Measurements from ENCODE around the gene TLX3. TPM values are rescaled to one million over a fixed set of nuclear protein-coding genes. Genes with fewer than 3 reads are reported as not detected.

TLX3 gene
- total and polyA plus RNA-seq, 2 of the 8 experiments (the other 6 are each of a cell fraction or from before 2014, with no cell fraction given): not detected

- no peak for FAIRE-seq
- WGBS, 2 experiments (ENCODE audit: extremely low coverage in 1 of 2, insufficient coverage in 1 of 2, insufficient read length in 1 of 2, insufficient replicate concordance in 2 of 2, low coverage in 1 of 2, low lambda C conversion rate in 2 of 2, missing lambda C conversion rate in 1 of 2): 84% methylated on average over 5 of the region's 5 CpGs; no CpG with 5 or more reads in 1 of the 2 experiments
- DNase-seq (ENCODE audit: low read depth in 1 of 2, low spot score in 2 of 2): no peak
- no peak overlapping the region for H2BK20ac ChIP-seq (ENCODE audit: low read length)
- no peaks in the 10 kb centered on the region for H3K4me1 ChIP-seq (replicated peaks in 1 of 4; ENCODE audit: control insufficient read depth in 3 of 4, insufficient read depth in 4 of 4, low read length in 3 of 4)
- H3K56ac ChIP-seq (replicated peaks; ENCODE audit: insufficient read length, low read depth, low read length): no peak overlapping the region
- no peak overlapping the region for H3K18ac ChIP-seq (ENCODE audit: extremely low read depth, low read length)
- H3K14ac ChIP-seq (ENCODE audit: insufficient read length): no peak overlapping the region
- H3K4ac ChIP-seq (replicated peaks; ENCODE audit: insufficient read length, low read depth, low read length): no peak overlapping the region
- no peaks in the 10 kb centered on the region for H3K79me2 ChIP-seq (ENCODE audit: control insufficient read depth in 1 of 2, insufficient read depth in 2 of 2, low read length in 2 of 2)
- H2AFZ ChIP-seq (ENCODE audit: low read length): no peak overlapping the region
- POLR2A ChIA-PET (ENCODE audit: partially characterized antibody): no interaction called here
- no peak overlapping the region for H2BK15ac ChIP-seq (ENCODE audit: low read length)
- CTCF ChIA-PET (ENCODE audit: partially characterized antibody): no interaction called here
- no peak overlapping the region for H3K27ac ChIP-seq (ENCODE audit: low read depth, low read length)
- no peak overlapping the region for H2BK12ac ChIP-seq (ENCODE audit: low read depth, low read length)
- H4K20me1 ChIP-seq (replicated peaks in 1 of 2; ENCODE audit: control insufficient read depth in 1 of 2, insufficient read depth in 2 of 2, low read length in 2 of 2): no peaks in the 10 kb centered on the region
- H2BK5ac ChIP-seq (ENCODE audit: low read depth, low read length): no peak overlapping the region
- no peaks in the 10 kb centered on the region for H3K79me1 ChIP-seq (ENCODE audit: low read depth, low read length)
- H4K8ac ChIP-seq (ENCODE audit: extremely low read depth, insufficient read depth, low read length): no peak overlapping the region
- no peak overlapping the region for H3K9ac ChIP-seq (replicated peaks in 1 of 4; ENCODE audit: extremely low read depth in 1 of 4, low read depth in 3 of 4, low read length in 3 of 4)
- H3K36me3 ChIP-seq (ENCODE audit: control insufficient read depth in 2 of 4, insufficient read depth in 4 of 4, low read length in 3 of 4): no peaks in the 10 kb centered on the region
- H3K4me2 ChIP-seq (ENCODE audit: insufficient read depth in 1 of 2, low read depth in 2 of 2, low read length in 2 of 2): no peak overlapping the region
- H2BK120ac ChIP-seq (replicated peaks; ENCODE audit: low read depth, low read length): no peak overlapping the region
- H2AK5ac ChIP-seq (ENCODE audit: low read depth, low read length): no peak overlapping the region
- no peaks in the 10 kb centered on the region for H3K9me3 ChIP-seq (ENCODE audit: insufficient read depth in 2 of 2, low read depth in 1 of 2, low read length in 1 of 2)
- no peak overlapping the region for H4K91ac ChIP-seq (replicated peaks; ENCODE audit: insufficient read length, low read length)
- no peak overlapping the region for H3K23ac ChIP-seq (ENCODE audit: insufficient read length)
- H3K4me3 ChIP-seq (ENCODE audit: extremely low read depth in 1 of 4, insufficient read depth in 2 of 4, low read depth in 3 of 4, low read length in 4 of 4): no peak overlapping the region
- H3K23me2 ChIP-seq (ENCODE audit: low read depth, low read length): no peaks in the 10 kb centered on the region
- H3K27me3 ChIP-seq (replicated peaks in 1 of 4; ENCODE audit: control insufficient read depth in 3 of 4, extremely low read depth in 1 of 4, insufficient read depth in 3 of 4, low read length in 3 of 4): no peaks in the 10 kb centered on the region
- no peak overlapping the region for H4K5ac ChIP-seq (ENCODE audit: insufficient read length, low read depth, low read length)
- no peak for TF ChIP-seq SP1 (IDR thresholded peaks at IDR 0.05; ENCODE audit: low read depth, low read length)
These were observed 46.3 kb downstream of the TLX3 start for GRCh38 chr5:171355302-171355724.

Data from H1 (cell line).